ENCODE measurements around the gene SLC22A17.

SLC22A17 gene

GRCh38 chr14:23361320-23361719 lies 8.6 kb upstream of the SLC22A17 start:
- TF ChIP-seq GATA1 (IDR thresholded peaks at IDR 0.05; ENCODE audit: low read depth, low read length) (no peak), POLR2A (IDR thresholded peaks at IDR 0.05; ENCODE audit: low read length) (no peak)
- DNase-seq = no peak

- DNase-seq = peak; percentile 9 to 21
- TF ChIP-seq POLR2A (IDR thresholded peaks at IDR 0.05; ENCODE audit: low read length) (no peak), GATA1 (IDR thresholded peaks at IDR 0.05; ENCODE audit: low read depth, low read length) (no peak)
These were observed 7.8 kb upstream of the SLC22A17 start for GRCh38 chr14:23360496-23360895.

GRCh38 chr14:23359722-23360447 lies 7.2 kb upstream of the SLC22A17 start:
- TF ChIP-seq GATA1 (IDR thresholded peaks at IDR 0.05; ENCODE audit: low read depth, low read length) = no peak
- TF ChIP-seq POLR2A (IDR thresholded peaks at IDR 0.05; ENCODE audit: low read length) = no peak
- no peak for DNase-seq

- TF ChIP-seq POLR2A (IDR thresholded peaks at IDR 0.05; ENCODE audit: low read length) = no peak
- no peak for TF ChIP-seq GATA1 (IDR thresholded peaks at IDR 0.05; ENCODE audit: low read depth, low read length)
- DNase-seq = no peak
These were observed 6.5 kb upstream of the SLC22A17 start for GRCh38 chr14:23359167-23359626.

- DNase-seq = no peak
- TF ChIP-seq GATA1 (IDR thresholded peaks at IDR 0.05; ENCODE audit: low read depth, low read length) = no peak
- TF ChIP-seq POLR2A (IDR thresholded peaks at IDR 0.05; ENCODE audit: low read length) = no peak
These were observed 6.0 kb upstream of the SLC22A17 start for GRCh38 chr14:23358553-23359166.

- no peak for DNase-seq
These were observed 5.4 kb upstream of the SLC22A17 start for GRCh38 chr14:23358042-23358441.

GRCh38 chr14:23357261-23357660 lies 4.6 kb upstream of the SLC22A17 start:
- no peak for DNase-seq

More at GRCh38 chr14:23358042-23358441, 5.4 kb upstream of the SLC22A17 start:
- no peak for TF ChIP-seq POLR2A (IDR thresholded peaks at IDR 0.05; ENCODE audit: low read length)
- TF ChIP-seq GATA1 (IDR thresholded peaks at IDR 0.05; ENCODE audit: low read depth, low read length) = no peak

GRCh38 chr14:23356662-23357061 lies 4.0 kb upstream of the SLC22A17 start:
- no peak for DNase-seq
- TF ChIP-seq GATA1 (IDR thresholded peaks at IDR 0.05; ENCODE audit: low read depth, low read length) (no peak), POLR2A (IDR thresholded peaks at IDR 0.05; ENCODE audit: low read length) (no peak)

More at GRCh38 chr14:23357261-23357660, 4.6 kb upstream of the SLC22A17 start:
- no peak for TF ChIP-seq POLR2A (IDR thresholded peaks at IDR 0.05; ENCODE audit: low read length)
- no peak for TF ChIP-seq GATA1 (IDR thresholded peaks at IDR 0.05; ENCODE audit: low read depth, low read length)

- DNase-seq = no peak
- TF ChIP-seq POLR2A (IDR thresholded peaks at IDR 0.05; ENCODE audit: low read length) (no peak), GATA1 (IDR thresholded peaks at IDR 0.05; ENCODE audit: low read depth, low read length) (no peak)
These were observed 3.3 kb upstream of the SLC22A17 start for GRCh38 chr14:23355871-23356435.

- no peak for TF ChIP-seq GATA1 (IDR thresholded peaks at IDR 0.05; ENCODE audit: low read depth, low read length)
- no peak for TF ChIP-seq POLR2A (IDR thresholded peaks at IDR 0.05; ENCODE audit: low read length)
- no peak for DNase-seq
These were observed 2.3 kb upstream of the SLC22A17 start for GRCh38 chr14:23354990-23355389.

- no peak for DNase-seq
- TF ChIP-seq POLR2A (IDR thresholded peaks at IDR 0.05; ENCODE audit: low read length) (no peak), GATA1 (IDR thresholded peaks at IDR 0.05; ENCODE audit: low read depth, low read length) (no peak)
These were observed 720 bp upstream of the SLC22A17 start for GRCh38 chr14:23353433-23353780.

- no peak for DNase-seq
- TF ChIP-seq GATA1 (IDR thresholded peaks at IDR 0.05; ENCODE audit: low read depth, low read length) (no peak), POLR2A (IDR thresholded peaks at IDR 0.05; ENCODE audit: low read length) (no peak)
These were observed 794 bp downstream of the SLC22A17 start for GRCh38 chr14:23351681-23352505.

- no peak for DNase-seq
- no peak for TF ChIP-seq GATA1 (IDR thresholded peaks at IDR 0.05; ENCODE audit: low read depth, low read length)
- TF ChIP-seq POLR2A (IDR thresholded peaks at IDR 0.05; ENCODE audit: low read length) = no peak
These were observed 3.4 kb downstream of the SLC22A17 start for GRCh38 chr14:23349156-23349845.

All from erythroblast (primary cell).